Spinal cord (tissue), 10 donors: ENCODE results near the gene EPAS1. TPM values are rescaled to one million over a fixed set of nuclear protein-coding genes. Genes with fewer than 3 reads are reported as not detected.
A peak's percentile ranks its signal among the peaks of the same experiment; 100 is the strongest.

Experiments used
- DNase-seq, 6 donors: peaks; one replicate each; pipeline versions ENCODE4 v3.0.0 to v3.0.0-alpha.2; 2013 to 2015; ENCODE audit warnings: low spot score in 6 of 6, low read depth in 4 of 6
- H3K27ac ChIP-seq: one replicate; pipeline ENCODE4 v1.5.1; 2013; ENCODE audit warnings: low read depth, low read length, control low read depth
- H3K27me3 ChIP-seq: one replicate; pipeline ENCODE4 v1.6.1; 2013; ENCODE audit warnings: low read length; ENCODE audit not compliant: control insufficient read depth, insufficient read depth
- H3K36me3 ChIP-seq: one replicate; pipeline ENCODE4 v1.6.1; 2013; ENCODE audit warnings: low read length; ENCODE audit not compliant: control insufficient read depth, insufficient read depth
- H3K4me1 ChIP-seq: one replicate; pipeline ENCODE4 v1.6.1; 2013; ENCODE audit warnings: low read length; ENCODE audit not compliant: control insufficient read depth, insufficient read depth
- H3K4me3 ChIP-seq: one replicate; pipeline ENCODE4 v1.5.1; 2013; ENCODE audit warnings: low read depth, low read length, control low read depth
- H3K9me3 ChIP-seq: one replicate; pipeline ENCODE4 v1.6.1; 2013; ENCODE audit warnings: low read length; ENCODE audit not compliant: control insufficient read depth, insufficient read depth
- WGBS: methylation state at CpG from one replicate; pipeline ENCODE4 v1.1.5; 2013; ENCODE audit warnings: missing lambda C conversion rate; ENCODE audit not compliant: insufficient coverage; 5-methylcytosine and 5-hydroxymethylcytosine counted together
- polyA plus RNA-seq, 2 donors: library from polyadenylated mRNA; unstranded; fragments of 120-200 nt; gene quantifications; one replicate each; pipeline ENCODE4 v1.2.1, GENCODE V29; 2013; ENCODE audit not compliant: insufficient read length in 2 of 2
- total RNA-seq, 2 donors: library from RNA; depleted of rRNA in 1 of 2; stranded (reverse); fragments of 120-200 nt in 1 of 2; fragments of >200 nt in 1 of 2; gene quantifications; one replicate each; pipeline versions ENCODE4 v1.2.3 to v1.2.4, GENCODE V29; 2013 to 2014
- donor health status: healthy.

Gene EPAS1
- total and polyA plus RNA-seq, 4 donors = 29.2 to 53.7 (median 45.0) TPM

DNA sequence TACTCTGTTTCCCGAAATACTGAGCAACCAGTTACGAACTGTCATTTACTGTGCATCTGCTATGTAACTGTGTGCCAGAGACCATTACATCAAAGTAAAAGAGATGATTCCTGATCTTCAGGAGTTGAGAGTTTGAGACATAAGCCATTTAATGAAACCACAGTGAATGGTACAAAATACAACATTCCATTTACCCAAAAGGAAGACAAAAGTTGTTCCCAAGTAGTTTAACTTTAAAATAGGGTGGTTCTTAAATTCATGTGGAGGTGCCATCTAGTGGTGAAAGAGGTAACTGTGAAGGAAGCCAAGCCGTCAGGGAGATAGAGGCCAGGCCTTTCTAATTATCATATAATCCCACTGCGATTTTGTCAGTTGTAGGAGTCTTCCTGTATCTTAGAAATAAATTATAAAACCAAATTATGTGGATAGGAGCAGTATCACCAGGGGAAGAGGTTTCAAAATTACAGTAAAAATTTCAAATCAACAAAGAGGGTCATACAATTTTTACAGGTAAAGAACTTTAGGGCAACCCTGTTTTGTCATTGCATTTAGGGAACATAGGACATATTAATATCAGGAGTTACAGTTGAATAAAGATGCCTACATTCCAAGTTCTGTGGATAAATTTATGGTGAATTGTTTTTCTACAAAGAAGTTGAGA, 67.7 kb downstream of the EPAS1 start:
- peaks cover 11% of the 10 kb centered on the region for H3K36me3 ChIP-seq
- H3K9me3 ChIP-seq = no peaks in the 10 kb centered on the region
- H3K27ac ChIP-seq = no peak overlapping the region
- H3K27me3 ChIP-seq = no peaks in the 10 kb centered on the region
- peak in 5 of 6 donors; percentile 18 to 71 (median 28) for DNase-seq
- H3K4me1 ChIP-seq = peaks cover 4% of the 10 kb centered on the region
- no CpG with 5 or more reads among the region's 4 CpGs for WGBS
- H3K4me3 ChIP-seq = no peak overlapping the region

GRCh38 chr2:46365913-46366667, 68.9 kb downstream of the EPAS1 start:
- Histone ChIP-seq H3K9me3 (no peaks in the 10 kb centered on the region), H3K4me1 (peaks cover 4% of the 10 kb centered on the region), H3K27me3 (no peaks in the 10 kb centered on the region), H3K4me3 (no peak overlapping the region), H3K36me3 (peaks cover 10% of the 10 kb centered on the region), H3K27ac (peak overlapping the region; percentile 22)
- DNase-seq = peak in 2 of 6 donors; percentile 21 to 51
- 77% methylated on average over 11 of the region's 15 CpGs for WGBS

- H3K27ac ChIP-seq = peak overlapping the region; percentile 22
- 48% methylated on average over 2 of the region's 9 CpGs for WGBS
Measured at GRCh38 chr2:46366668-46367052, 69.5 kb downstream of the EPAS1 start.

GRCh38 chr2:46367286-46367685, 70.1 kb downstream of the EPAS1 start:
- WGBS = 80% methylated on average over 6 of the region's 6 CpGs
- peak in 1 of 6 donors; percentile 16 for DNase-seq
- peaks cover 4% of the 10 kb centered on the region for H3K4me1 ChIP-seq
- no peak overlapping the region for H3K4me3 ChIP-seq
- peaks cover 8% of the 10 kb centered on the region for H3K36me3 ChIP-seq
- H3K27me3 ChIP-seq = no peaks in the 10 kb centered on the region
- no peaks in the 10 kb centered on the region for H3K9me3 ChIP-seq
- H3K27ac ChIP-seq = no peak overlapping the region

More at GRCh38 chr2:46366668-46367052, 69.5 kb downstream of the EPAS1 start:
- no peak overlapping the region for H3K4me3 ChIP-seq
- peak in 1 of 6 donors; percentile 21 for DNase-seq
- no peaks in the 10 kb centered on the region for H3K9me3 ChIP-seq
- peaks cover 12% of the 10 kb centered on the region for H3K36me3 ChIP-seq
- H3K27me3 ChIP-seq = no peaks in the 10 kb centered on the region
- peaks cover 4% of the 10 kb centered on the region for H3K4me1 ChIP-seq

GRCh38 chr2:46368401-46368800, 71.2 kb downstream of the EPAS1 start:
- DNase-seq = no peak

GRCh38 chr2:46369783-46370182, 72.6 kb downstream of the EPAS1 start:
- DNase-seq = no peak
- Histone ChIP-seq H3K36me3 (peaks cover 8% of the 10 kb centered on the region), H3K4me1 (peaks cover 4% of the 10 kb centered on the region), H3K4me3 (no peak overlapping the region), H3K9me3 (no peaks in the 10 kb centered on the region), H3K27me3 (no peaks in the 10 kb centered on the region), H3K27ac (no peak overlapping the region)
- WGBS = 86% methylated on average over 2 of the region's 5 CpGs

More at GRCh38 chr2:46368401-46368800, 71.2 kb downstream of the EPAS1 start:
- Histone ChIP-seq H3K4me1 (peaks cover 4% of the 10 kb centered on the region), H3K27ac (no peak overlapping the region), H3K27me3 (no peaks in the 10 kb centered on the region), H3K9me3 (no peaks in the 10 kb centered on the region), H3K36me3 (peaks cover 8% of the 10 kb centered on the region), H3K4me3 (no peak overlapping the region)
- 94% methylated on average over 1 of the region's 2 CpGs for WGBS

DNA sequence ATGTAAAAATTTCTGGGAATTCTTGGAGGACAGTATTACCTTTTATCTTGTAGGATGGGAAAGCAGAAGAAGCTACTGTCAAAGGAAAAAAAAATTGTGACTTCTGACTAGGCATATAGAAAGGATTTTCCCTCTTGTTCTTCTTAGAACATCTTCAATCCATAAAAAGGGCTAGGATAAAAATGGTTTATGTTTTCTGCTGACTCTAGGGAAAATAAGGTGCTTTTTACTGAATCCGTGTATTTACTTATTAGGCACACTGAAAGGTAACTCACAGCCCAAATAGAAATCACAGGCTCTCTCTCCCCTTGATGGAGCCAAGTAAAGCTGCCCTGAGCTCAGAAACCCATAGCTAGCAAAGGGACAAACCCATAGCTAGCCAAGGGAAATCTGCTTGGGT, 74.6 kb downstream of the EPAS1 start:
- H3K4me1 ChIP-seq = no peaks in the 10 kb centered on the region
- no peaks in the 10 kb centered on the region for H3K9me3 ChIP-seq
- H3K36me3 ChIP-seq = peaks cover 8% of the 10 kb centered on the region
- H3K27ac ChIP-seq = no peak overlapping the region
- WGBS = no CpG with 5 or more reads among the region's 1 CpG
- no peak overlapping the region for H3K4me3 ChIP-seq
- no peak for DNase-seq
- no peaks in the 10 kb centered on the region for H3K27me3 ChIP-seq

GRCh38 chr2:46372475-46372874, 75.3 kb downstream of the EPAS1 start:
- H3K9me3 ChIP-seq = no peaks in the 10 kb centered on the region
- no peaks in the 10 kb centered on the region for H3K27me3 ChIP-seq
- H3K4me3 ChIP-seq = no peak overlapping the region
- H3K4me1 ChIP-seq = no peaks in the 10 kb centered on the region
- 100% methylated on average over 1 of the region's 2 CpGs for WGBS
- H3K36me3 ChIP-seq = peaks cover 12% of the 10 kb centered on the region
- H3K27ac ChIP-seq = no peak overlapping the region
- no peak for DNase-seq

DNA sequence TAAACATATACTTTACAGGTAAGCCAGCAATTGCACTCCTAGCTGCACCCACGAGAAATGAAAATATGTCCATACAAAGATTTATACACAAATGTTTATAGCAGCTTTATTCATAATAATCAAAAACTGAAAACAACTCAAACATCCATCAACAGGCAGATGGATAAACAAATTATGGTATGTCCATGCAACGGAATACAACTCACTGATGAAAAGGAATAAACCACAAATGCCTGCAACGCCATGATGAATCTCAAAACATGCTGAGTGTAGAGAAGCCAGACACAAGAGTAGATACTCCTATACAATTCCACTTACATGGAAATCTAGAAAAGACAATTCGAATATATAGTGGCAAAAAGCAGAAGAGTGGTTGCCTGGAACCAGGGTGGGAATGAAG, 76.0 kb downstream of the EPAS1 start:
- no peaks in the 10 kb centered on the region for H3K9me3 ChIP-seq
- H3K27ac ChIP-seq = no peak overlapping the region
- no peaks in the 10 kb centered on the region for H3K27me3 ChIP-seq
- H3K36me3 ChIP-seq = peaks cover 20% of the 10 kb centered on the region
- 100% methylated on average over 1 of the region's 4 CpGs for WGBS
- DNase-seq = no peak
- H3K4me3 ChIP-seq = no peak overlapping the region
- H3K4me1 ChIP-seq = no peaks in the 10 kb centered on the region
